Measurements from ENCODE around the gene P2RX3. TPM values are rescaled to one million over a fixed set of nuclear protein-coding genes. Genes with fewer than 3 reads are reported as not detected.
"Not testable (repeated sequence)": the region's sequence is repeated elsewhere in the genome, so short reads cannot be mapped to it uniquely, and the experiment has no call there.

Gene P2RX3
- polyA plus RNA-seq (2011; rRNA removed) (not detected in 2 replicates), polyA minus RNA-seq (2011; rRNA and poly(A)+ RNA removed) (not detected in 2 replicates)

DNA sequence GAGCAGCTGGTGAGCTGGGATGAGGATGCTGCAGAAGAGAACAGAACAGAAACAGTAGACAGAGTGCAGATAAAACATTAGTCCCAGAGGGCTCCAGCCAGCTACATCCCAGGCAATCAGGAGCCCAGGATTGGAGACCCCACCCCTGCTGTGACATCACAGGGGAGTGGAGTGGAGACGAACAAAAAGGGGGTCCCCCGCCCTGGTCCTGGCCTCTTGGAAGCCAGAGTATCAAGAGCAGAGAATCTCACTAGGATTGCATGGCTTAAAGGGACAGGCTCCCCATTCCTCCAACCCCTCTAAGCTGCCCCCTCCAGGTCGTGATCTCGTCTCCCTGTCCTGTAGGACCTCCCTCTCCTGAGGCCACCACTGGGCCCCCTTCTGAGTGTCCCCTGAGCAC, at the start of gene P2RX3:
TSS of gene P2RX3 (plus strand) at position 211 of the 400 bp plus-strand sequence. CDS start 199 bp downstream, outside the sequence.
- DNase-seq (ENCODE audit: low read depth, low spot score), result no peak
- ChIA-PET POLR2A (interaction anchor here (0.6 kb wide), 1 partner anchor 288 kb away, joined by 3 read pairs; no protein-coding TSS in a partner anchor), CTCF (interaction anchor here (0.9 kb wide), 1 partner anchor 15 kb away, joined by 3 read pairs; no protein-coding TSS in a partner anchor)
- Histone ChIP-seq H3K27me3 (ENCODE audit: control insufficient read depth, insufficient read depth, low read length) (peaks cover 25% of the 10 kb centered on the region), H3K4me3 (ENCODE audit: low read depth, low read length) (no peak within 1 kb of the TSS), H3K9me3 (ENCODE audit: control insufficient read depth, insufficient read depth, low read length) (no peaks in the 10 kb centered on the region; the same call in 1 of the 2 replicates), H3K27ac (ENCODE audit: low read depth, low read length) (no peak within 1 kb of the TSS)
- TF ChIP-seq, protein P1, sequence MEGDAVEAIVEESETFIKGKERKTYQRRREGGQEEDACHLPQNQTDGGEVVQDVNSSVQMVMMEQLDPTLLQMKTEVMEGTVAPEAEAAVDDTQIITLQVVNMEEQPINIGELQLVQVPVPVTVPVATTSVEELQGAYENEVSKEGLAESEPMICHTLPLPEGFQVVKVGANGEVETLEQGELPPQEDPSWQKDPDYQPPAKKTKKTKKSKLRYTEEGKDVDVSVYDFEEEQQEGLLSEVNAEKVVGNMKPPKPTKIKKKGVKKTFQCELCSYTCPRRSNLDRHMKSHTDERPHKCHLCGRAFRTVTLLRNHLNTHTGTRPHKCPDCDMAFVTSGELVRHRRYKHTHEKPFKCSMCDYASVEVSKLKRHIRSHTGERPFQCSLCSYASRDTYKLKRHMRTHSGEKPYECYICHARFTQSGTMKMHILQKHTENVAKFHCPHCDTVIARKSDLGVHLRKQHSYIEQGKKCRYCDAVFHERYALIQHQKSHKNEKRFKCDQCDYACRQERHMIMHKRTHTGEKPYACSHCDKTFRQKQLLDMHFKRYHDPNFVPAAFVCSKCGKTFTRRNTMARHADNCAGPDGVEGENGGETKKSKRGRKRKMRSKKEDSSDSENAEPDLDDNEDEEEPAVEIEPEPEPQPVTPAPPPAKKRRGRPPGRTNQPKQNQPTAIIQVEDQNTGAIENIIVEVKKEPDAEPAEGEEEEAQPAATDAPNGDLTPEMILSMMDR (IDR thresholded peaks at IDR 0.05; ENCODE audit: low read depth, low read length), result no peak

DNA sequence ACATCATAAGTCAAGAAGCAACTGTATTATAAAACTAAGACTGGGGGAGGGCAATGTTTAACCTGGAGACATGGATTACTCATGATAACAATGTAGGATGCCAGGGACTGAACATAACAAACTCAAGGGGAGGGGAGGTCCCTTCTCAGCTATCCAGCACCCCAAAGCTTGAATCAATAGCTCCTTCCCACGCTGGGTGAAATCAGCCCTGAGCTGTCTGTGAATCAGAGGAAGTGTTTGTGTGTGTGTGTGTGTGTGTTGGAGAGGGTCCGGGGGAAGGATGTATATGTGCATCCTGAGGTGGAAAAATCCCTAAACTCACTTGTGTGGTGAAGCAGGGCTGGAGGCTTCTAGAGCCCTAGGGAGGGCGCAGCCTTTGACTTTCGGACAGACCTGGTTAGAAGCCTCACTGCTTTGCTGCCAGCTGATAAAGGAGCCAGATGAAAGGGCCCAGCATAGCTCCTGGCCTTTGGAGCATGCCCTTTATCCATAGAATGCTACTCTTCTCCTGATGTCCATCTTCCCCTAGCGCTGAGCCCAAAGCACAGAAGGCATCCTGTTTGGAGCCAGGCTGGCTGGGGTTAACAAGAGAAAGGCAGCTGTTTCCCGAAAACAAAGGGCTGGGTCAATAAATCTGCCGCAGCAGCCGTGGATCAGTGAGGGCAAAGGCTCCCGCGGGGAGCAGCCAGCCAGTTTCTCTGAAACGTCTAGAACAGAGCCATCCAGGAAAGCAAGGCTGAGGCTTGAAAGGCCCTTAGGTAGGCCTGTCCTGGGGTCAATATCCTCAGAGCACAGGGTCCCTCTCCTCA, 49.2 kb upstream of the P2RX3 start:
- H3K27me3 ChIP-seq (ENCODE audit: control insufficient read depth, insufficient read depth, low read length), result no peaks in the 10 kb centered on the region
- H3K4me3 ChIP-seq (ENCODE audit: low read depth, low read length), result no peak overlapping the region
- ChIA-PET CTCF (interaction anchor here (0.9 to 1.9 kb wide), 3 partner anchors 10 to 39 kb away, joined by 3 to 10 read pairs (median 3); no protein-coding TSS in a partner anchor), POLR2A (interaction anchor here (0.9 to 1.0 kb wide), 2 partner anchors 23 to 33 kb away, joined by 3 to 7 read pairs; no protein-coding TSS in a partner anchor)
- TF ChIP-seq, protein P1 (IDR thresholded peaks at IDR 0.05; ENCODE audit: low read depth, low read length), result no peak
- H3K9me3 ChIP-seq (ENCODE audit: control insufficient read depth, insufficient read depth, low read length), result no peaks in the 10 kb centered on the region
- peak; percentile 72 for DNase-seq (ENCODE audit: low read depth, low spot score)
- H3K27ac ChIP-seq (ENCODE audit: low read depth, low read length), result peak overlapping the region; percentile 69

DNA sequence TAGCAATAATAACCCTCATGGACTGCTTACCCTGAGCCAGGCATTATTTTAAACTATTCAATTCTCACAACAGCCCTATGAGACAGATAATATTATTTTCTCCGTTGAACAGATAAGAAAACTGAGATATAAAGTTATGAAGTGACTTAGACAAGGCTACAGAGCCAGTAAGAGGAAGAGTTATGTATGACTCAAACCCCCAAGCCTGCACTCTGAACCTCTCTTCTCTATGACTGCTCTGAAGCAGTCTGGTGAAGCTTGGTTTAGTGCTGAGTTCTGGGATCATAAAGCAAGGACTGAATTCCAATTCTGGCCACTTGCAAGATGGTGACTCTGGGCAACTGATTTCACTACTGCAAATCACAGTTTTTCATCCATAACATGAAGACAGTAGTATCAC, 47.9 kb upstream of the P2RX3 start:
- POLR2A ChIA-PET, result interaction anchor here (0.6 kb wide), 1 partner anchor 15 kb away, joined by 4 read pairs; no protein-coding TSS in a partner anchor
- CTCF ChIA-PET, result interaction anchor here (1.9 kb wide), 1 partner anchor 41 kb away, joined by 10 read pairs; no protein-coding TSS in a partner anchor
- TF ChIP-seq, protein P1 (IDR thresholded peaks at IDR 0.05; ENCODE audit: low read depth, low read length), result no peak
- Histone ChIP-seq H3K27ac (ENCODE audit: low read depth, low read length) (no peak overlapping the region), H3K4me3 (ENCODE audit: low read depth, low read length) (no peak overlapping the region), H3K9me3 (ENCODE audit: control insufficient read depth, insufficient read depth, low read length) (no peaks in the 10 kb centered on the region), H3K27me3 (ENCODE audit: control insufficient read depth, insufficient read depth, low read length) (no peaks in the 10 kb centered on the region)
- DNase-seq (ENCODE audit: low read depth, low spot score), result no peak

DNA sequence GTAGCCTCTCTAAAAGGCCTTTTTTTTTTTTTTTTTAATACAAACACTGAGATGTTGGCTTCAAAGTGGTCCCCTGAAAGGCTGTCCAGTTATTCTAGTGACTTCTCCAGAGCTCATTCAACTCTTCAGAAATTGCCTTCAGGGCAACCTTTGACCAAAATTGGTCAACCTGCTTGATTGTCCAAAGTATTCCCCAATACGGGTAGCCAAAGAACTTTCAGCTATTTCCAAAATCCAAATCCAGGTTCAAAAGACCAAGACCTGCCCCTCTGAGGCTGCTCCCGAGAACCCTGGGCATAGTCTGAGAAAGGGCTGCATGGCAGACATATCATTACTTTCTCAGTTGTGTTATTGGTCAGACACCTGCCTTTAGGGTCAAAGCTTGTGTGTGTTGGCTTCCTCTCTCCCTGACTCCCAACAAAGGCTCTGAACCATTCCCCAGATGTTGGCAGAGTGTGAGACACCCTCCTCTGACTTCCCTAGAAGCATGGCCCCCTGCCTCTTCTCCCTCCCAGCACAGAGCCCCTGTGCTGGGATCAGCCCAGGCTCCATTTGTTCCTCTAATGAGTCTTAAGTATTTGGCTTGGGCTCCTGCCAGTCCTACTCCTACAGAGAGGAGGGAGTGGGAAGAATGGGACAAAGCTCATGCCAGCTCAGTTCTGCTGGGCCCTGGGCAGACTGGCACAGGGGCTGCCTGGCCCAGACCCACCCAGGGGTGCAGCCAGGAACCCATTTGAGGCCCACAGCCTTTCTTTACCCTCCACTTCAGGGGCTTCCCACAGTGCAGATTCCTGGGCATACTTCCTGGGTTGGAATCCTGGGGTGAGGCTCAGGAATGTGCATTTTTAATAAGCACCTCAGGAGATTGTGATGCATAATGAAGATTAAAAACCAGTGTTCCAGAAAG, 43.7 kb upstream of the P2RX3 start:
- DNase-seq (ENCODE audit: low read depth, low spot score), result no peak
- ChIA-PET CTCF (interaction anchor here (1.0 to 2.7 kb wide), 2 partner anchors 45 to 51 kb away, joined by 3 to 11 read pairs; no protein-coding TSS in a partner anchor), POLR2A (interaction anchor here (0.6 to 1.8 kb wide), 7 partner anchors 9 to 27 kb away, joined by 3 to 10 read pairs (median 5); no protein-coding TSS in a partner anchor)
- H3K4me3 ChIP-seq (ENCODE audit: low read depth, low read length), result no peak overlapping the region
- no peaks in the 10 kb centered on the region for H3K27me3 ChIP-seq (ENCODE audit: control insufficient read depth, insufficient read depth, low read length)
- H3K27ac ChIP-seq (ENCODE audit: low read depth, low read length), result peak overlapping the region; percentile 25
- TF ChIP-seq, protein P1 (IDR thresholded peaks at IDR 0.05; ENCODE audit: low read depth, low read length), result no peak
- H3K9me3 ChIP-seq (ENCODE audit: control insufficient read depth, insufficient read depth, low read length), result peaks cover 2% of the 10 kb centered on the region

DNA sequence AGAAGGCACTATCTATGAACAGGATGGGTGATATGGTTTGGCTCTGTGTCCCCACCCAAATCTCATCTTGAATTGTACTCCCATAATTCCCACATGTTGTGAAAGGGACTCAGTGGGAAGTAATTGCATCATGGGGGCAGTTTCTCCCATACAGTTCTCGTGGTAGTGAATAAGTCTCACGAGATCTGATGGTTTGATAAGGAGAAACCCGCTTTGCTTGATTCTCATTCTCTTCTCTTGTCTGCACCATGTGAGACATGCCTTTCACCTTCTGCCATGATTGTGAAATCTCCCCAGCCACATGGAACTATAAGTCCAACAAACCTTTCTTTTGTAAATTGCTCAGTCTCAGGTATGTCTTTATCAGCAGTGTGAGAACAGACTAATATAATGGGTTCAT, 41.9 kb upstream of the P2RX3 start:
- POLR2A ChIA-PET, result interaction anchor here (1.2 kb wide), 1 partner anchor 12 kb away, joined by 3 read pairs; no protein-coding TSS in a partner anchor
- H3K27me3 ChIP-seq (ENCODE audit: control insufficient read depth, insufficient read depth, low read length); CTCF ChIA-PET; H3K4me3 ChIP-seq (ENCODE audit: low read depth, low read length); H3K27ac ChIP-seq (ENCODE audit: low read depth, low read length); DNase-seq (ENCODE audit: low read depth, low spot score): not testable (repeated sequence)
- H3K9me3 ChIP-seq (ENCODE audit: control insufficient read depth, insufficient read depth, low read length), result peaks cover 16% of the 10 kb centered on the region
